Prostate gland (tissue), 2 donors: ENCODE measurements around the gene CLIC1. TPM values are rescaled to one million over a fixed set of nuclear protein-coding genes. Genes with fewer than 3 reads are reported as not detected.

Experiments used
- DNase-seq: peaks from one replicate; pipeline ENCODE4 v3.0.0-alpha.2; 2019; ENCODE audit warnings: low spot score
- H3K27ac ChIP-seq, 2 donors: fragments of 200-600 bp; sonication (generic); 2 replicates each; pipeline ENCODE4 v1.5.1; 2017 to 2019
- H3K27me3 ChIP-seq: fragments of 200-600 bp; sonication (generic); replicated peaks from 2 replicates; pipeline ENCODE4 v1.5.1; 2019; ENCODE audit not compliant: insufficient read depth
- H3K36me3 ChIP-seq, 2 donors: fragments of 200-600 bp; sonication (generic); 1 replicate in 1 of 2; 2 replicates in 1 of 2; pipeline versions ENCODE4 v1.5.1 to v1.8.1; 2017 to 2019
- H3K4me1 ChIP-seq: fragments of 200-600 bp; sonication (generic); replicated peaks from 2 replicates; pipeline ENCODE4 v1.5.1; 2019
- H3K4me3 ChIP-seq, 2 donors: fragments of 200-600 bp; sonication (generic); 2 replicates each; pipeline ENCODE4 v1.5.1; 2017 to 2019
- H3K9me3 ChIP-seq: fragments of 200-600 bp; sonication (generic); 2 replicates; pipeline ENCODE4 v1.5.1; 2017
- POLR2A ChIP-seq: fragments of 450-650 bp; IDR thresholded peaks from one replicate; pipeline ENCODE4 v1.6.1; 2016; ENCODE audit warnings: antibody characterized with exemption, mild to moderate bottlenecking
- POLR2AphosphoS5 ChIP-seq: sonication (generic); formaldehyde crosslinking; IDR thresholded peaks from one replicate; pipeline ENCODE4 v1.6.1; 2017; ENCODE audit warnings: antibody characterized with exemption
- WGBS: methylation state at CpG from one replicate; pipeline ENCODE4 v1.1.5; 2018; 5-methylcytosine and 5-hydroxymethylcytosine counted together
- intact Hi-C: fragments of 100-400 bp; cut with DNase I; formaldehyde crosslinking; loops from one replicate; pipeline ENCODE4 v1.14.2; 2022
- total RNA-seq, 2 donors: library from RNA; depleted of rRNA; stranded (reverse); fragments of >200 nt; gene quantifications; one replicate each; pipeline ENCODE4 v1.1.0, GENCODE V29; 2016
- TF ChIP-seq, protein P1 (sequence below), 4 experiments: fragments of 200-600 bp in 2 of 4; fragments of 450-650 bp in 2 of 4; sonication (generic) in 2 of 4; IDR thresholded peaks; 1 replicate in 3 of 4; 2 replicates in 1 of 4; pipeline ENCODE4 v1.5.1; 2016 to 2019; ENCODE audit warnings: antibody characterized with exemption in 4 of 4, mild to moderate bottlenecking in 2 of 4, moderate library complexity in 2 of 4

The CLIC1 gene
- total RNA-seq, 2 donors from 2014 or later = 224 to 331 TPM

DNA sequence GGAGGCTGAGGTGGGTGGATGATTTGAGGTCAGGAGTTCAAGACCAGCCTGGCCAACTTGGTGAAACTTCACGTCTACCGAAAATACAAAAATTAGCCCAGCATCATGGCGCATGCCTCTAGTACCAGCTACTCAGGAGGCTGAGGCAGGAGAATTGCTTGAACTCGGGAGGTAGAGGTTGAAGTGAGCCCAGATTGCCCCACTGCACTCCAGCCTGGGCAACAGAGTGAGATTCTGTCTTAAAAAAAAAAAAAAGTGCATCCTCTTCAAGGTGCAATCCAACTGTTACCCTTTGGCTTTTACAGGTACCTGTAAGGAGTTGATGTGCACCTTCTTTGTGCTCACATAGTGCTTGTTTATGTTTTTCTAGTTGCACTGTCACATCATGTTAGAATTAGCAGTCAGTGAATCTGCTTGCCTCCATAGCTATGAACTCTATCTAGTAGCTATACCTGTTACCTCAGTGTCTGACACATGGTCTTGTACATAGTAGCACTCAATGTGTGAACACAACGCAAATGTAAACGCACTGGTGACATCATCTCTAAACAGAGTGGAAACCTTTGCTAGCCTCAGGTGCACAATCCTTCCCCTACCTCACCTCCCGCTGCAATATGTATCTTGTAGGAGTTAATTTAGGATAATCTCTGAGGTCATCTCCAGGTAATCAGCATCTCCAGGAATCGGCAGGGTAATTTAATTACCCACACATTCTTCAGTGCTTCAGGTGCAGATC lies 13.1 kb upstream of the CLIC1 start:
- no peaks in the 10 kb centered on the region for H3K27me3 ChIP-seq
- no peak for TF ChIP-seq POLR2A
- TF ChIP-seq, protein P1, sequence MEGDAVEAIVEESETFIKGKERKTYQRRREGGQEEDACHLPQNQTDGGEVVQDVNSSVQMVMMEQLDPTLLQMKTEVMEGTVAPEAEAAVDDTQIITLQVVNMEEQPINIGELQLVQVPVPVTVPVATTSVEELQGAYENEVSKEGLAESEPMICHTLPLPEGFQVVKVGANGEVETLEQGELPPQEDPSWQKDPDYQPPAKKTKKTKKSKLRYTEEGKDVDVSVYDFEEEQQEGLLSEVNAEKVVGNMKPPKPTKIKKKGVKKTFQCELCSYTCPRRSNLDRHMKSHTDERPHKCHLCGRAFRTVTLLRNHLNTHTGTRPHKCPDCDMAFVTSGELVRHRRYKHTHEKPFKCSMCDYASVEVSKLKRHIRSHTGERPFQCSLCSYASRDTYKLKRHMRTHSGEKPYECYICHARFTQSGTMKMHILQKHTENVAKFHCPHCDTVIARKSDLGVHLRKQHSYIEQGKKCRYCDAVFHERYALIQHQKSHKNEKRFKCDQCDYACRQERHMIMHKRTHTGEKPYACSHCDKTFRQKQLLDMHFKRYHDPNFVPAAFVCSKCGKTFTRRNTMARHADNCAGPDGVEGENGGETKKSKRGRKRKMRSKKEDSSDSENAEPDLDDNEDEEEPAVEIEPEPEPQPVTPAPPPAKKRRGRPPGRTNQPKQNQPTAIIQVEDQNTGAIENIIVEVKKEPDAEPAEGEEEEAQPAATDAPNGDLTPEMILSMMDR (IDR thresholded peaks at IDR 0.05) = no peak
- no peak for TF ChIP-seq POLR2AphosphoS5
- H3K9me3 ChIP-seq = no peaks in the 10 kb centered on the region
- no peak overlapping the region for H3K27ac ChIP-seq
- H3K4me3 ChIP-seq = no peak overlapping the region
- no peak for DNase-seq
- no peaks in the 10 kb centered on the region for H3K4me1 ChIP-seq
- no peaks in the 10 kb centered on the region for H3K36me3 ChIP-seq
- intact Hi-C loops = no loop called here
- WGBS = 81% methylated on average over 8 of the region's 8 CpGs

DNA sequence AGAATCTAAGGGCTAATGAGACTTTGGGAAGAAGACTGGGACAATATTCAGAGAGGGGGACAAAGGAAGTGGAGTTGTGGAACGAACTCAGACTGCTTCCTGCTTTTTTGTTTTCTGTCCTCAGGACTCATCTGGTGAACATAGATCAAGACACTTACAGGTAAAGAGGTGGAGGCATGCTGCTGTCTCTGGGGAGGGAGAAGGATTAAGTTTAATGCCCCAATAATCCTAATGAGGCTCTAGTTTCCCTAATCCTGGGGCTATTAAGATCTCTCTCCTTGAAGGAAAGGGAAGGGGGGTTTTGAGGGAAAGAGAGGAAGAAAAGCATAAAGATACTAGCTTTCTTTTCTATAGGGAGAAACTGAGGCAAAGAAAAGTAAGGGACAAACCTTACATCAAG lies 8.1 kb upstream of the CLIC1 start:
- no peak for DNase-seq
- no peak for TF ChIP-seq POLR2A
- TF ChIP-seq POLR2AphosphoS5 = no peak
- TF ChIP-seq, protein P1 (IDR thresholded peaks at IDR 0.05) = no peak
- 69% methylated on average over 1 of the region's 1 CpG for WGBS
- no peaks in the 10 kb centered on the region for H3K27me3 ChIP-seq
- H3K4me1 ChIP-seq = peaks cover under 1% of the 10 kb centered on the region
- intact Hi-C loops = no loop called here
- no peak overlapping the region for H3K27ac ChIP-seq
- no peak overlapping the region for H3K4me3 ChIP-seq
- no peaks in the 10 kb centered on the region for H3K9me3 ChIP-seq
- no peaks in the 10 kb centered on the region for H3K36me3 ChIP-seq

DNA sequence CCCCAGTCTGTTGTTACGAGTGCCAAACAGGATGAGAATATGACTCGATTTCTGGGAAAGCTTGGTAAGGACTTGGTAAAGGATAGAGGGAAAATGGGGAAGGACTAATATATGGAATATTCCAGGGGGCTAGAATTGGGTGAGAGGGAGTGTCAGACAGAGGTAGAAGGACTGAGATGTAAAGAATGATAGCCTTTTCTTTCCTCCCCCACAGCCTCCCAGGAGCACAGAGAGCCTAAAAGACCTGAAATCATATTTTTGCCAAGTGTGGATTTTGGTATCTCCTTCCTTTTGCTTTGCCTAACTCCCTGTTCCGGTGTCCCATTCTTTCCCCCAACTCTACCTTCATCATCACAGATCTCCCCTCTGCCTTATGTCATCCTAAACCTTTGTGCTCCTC lies 6.6 kb upstream of the CLIC1 start:
- H3K4me3 ChIP-seq = no peak overlapping the region
- WGBS = 96% methylated on average over 3 of the region's 3 CpGs
- no peaks in the 10 kb centered on the region for H3K9me3 ChIP-seq
- H3K27ac ChIP-seq = no peak overlapping the region
- intact Hi-C loops = no loop called here
- H3K4me1 ChIP-seq = peaks cover 5% of the 10 kb centered on the region
- TF ChIP-seq POLR2A (no peak), POLR2AphosphoS5 (no peak)
- TF ChIP-seq, protein P1 (IDR thresholded peaks at IDR 0.05) = no peak
- no peaks in the 10 kb centered on the region for H3K36me3 ChIP-seq
- DNase-seq = no peak
- H3K27me3 ChIP-seq = no peaks in the 10 kb centered on the region

DNA sequence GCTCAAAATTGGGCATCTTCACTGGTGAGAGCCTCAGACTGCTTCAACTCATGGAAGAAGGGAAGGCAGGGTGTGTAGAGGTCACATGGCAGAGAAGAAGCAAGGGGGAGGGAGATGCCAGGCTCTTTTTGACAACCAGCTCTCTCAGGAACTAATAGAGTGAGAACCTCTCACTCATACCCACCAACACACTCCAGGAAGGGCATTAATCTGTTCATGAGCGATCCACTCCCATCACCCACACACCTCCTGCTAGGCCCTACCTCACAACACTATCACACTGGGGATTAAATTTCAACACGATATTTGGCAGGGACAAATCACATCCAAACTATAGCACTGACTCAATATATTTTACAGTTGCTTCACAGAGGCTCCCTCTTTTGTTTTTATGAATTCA lies 5.5 kb upstream of the CLIC1 start:
- no peak overlapping the region for H3K27ac ChIP-seq
- TF ChIP-seq POLR2A = no peak
- TF ChIP-seq, protein P1 (IDR thresholded peaks at IDR 0.05) = no peak
- TF ChIP-seq POLR2AphosphoS5 = no peak
- peaks cover 7% of the 10 kb centered on the region for H3K4me1 ChIP-seq
- no peaks in the 10 kb centered on the region for H3K36me3 ChIP-seq
- DNase-seq = no peak
- WGBS = 87% methylated on average over 2 of the region's 2 CpGs
- H3K4me3 ChIP-seq = no peak overlapping the region
- no peaks in the 10 kb centered on the region for H3K27me3 ChIP-seq
- H3K9me3 ChIP-seq = no peaks in the 10 kb centered on the region
- intact Hi-C loops = no loop called here
